ENCODE results near the gene AGAP1. TPM values are rescaled to one million over a fixed set of nuclear protein-coding genes. Genes with fewer than 3 reads are reported as not detected.

Gene AGAP1
- total RNA-seq, 1 experiment from 2014 or later: 56.4 TPM

DNA sequence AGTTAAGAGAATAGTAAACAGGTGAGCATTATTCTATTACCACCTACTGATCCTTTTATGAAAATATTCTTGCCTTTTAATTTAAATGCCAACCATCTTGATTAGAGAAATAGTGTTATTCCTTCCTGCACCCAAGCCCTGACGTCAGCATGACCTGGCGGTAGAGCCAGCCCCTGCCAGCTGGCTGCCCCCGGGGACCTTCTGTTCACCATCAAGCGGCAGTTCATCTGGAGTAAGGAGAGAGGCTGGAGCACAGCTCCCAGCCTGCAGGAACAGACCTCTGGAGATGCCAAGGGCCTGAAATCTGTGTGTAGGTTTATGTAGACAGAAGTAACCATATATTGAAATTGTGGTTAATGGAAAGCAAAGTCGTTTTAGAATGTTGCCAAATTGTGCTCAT is 502.6 kb downstream of the AGAP1 start:
- CTCF ChIA-PET: no interaction called here
- intact Hi-C loops (cut with micrococcal nuclease; ENCODE audit: unreplicated experiment): no loop called here

DNA sequence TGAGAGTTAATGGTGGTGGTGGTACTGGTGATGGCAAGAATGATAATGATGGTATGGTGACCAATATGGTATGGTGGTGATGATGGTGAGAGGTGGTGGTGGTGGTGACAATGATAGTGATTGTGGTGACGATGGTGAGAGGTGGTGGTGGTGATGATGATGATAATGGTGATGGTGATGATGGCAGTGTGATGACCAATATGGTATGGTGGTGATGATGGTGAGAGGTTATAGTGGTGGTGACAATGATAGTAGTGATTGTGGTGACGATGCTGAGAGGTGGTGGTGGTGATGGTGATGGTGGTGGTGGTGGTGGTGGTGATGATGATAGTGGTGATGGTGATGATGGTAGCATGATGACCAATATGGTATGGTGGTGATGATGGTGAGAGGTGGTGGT is 505.2 kb downstream of the AGAP1 start:
- no peak for TF ChIP-seq CTCF (IDR thresholded peaks at IDR 0.05; ENCODE audit: unreplicated experiment)
- CTCF ChIA-PET: no interaction called here
- no TSS peak for BruUV-seq (replicated peaks)
- H3K27ac Mint-ChIP-seq (ENCODE audit: unreplicated experiment): no peak overlapping the region
- no peaks in the 10 kb centered on the region for H3K27me3 Mint-ChIP-seq (ENCODE audit: unreplicated experiment)
- intact Hi-C loops (cut with micrococcal nuclease; ENCODE audit: unreplicated experiment): no loop called here
- H3K9me3 Mint-ChIP-seq (ENCODE audit: low read depth, unreplicated experiment): no peaks in the 10 kb centered on the region
- H3K4me1 Mint-ChIP-seq (ENCODE audit: low read depth, unreplicated experiment): peaks cover 8% of the 10 kb centered on the region
- peaks cover 14% of the 10 kb centered on the region for H3K36me3 Mint-ChIP-seq (ENCODE audit: insufficient read depth, unreplicated experiment)
- no peak for DNase-seq
- no peak overlapping the region for H3K4me3 Mint-ChIP-seq (ENCODE audit: low read depth, unreplicated experiment)

More for the DNA sequence above, 502.6 kb downstream of the AGAP1 start:
- no peaks in the 10 kb centered on the region for H3K9me3 Mint-ChIP-seq (ENCODE audit: low read depth, unreplicated experiment)
- DNase-seq: no peak
- no peak for TF ChIP-seq CTCF (IDR thresholded peaks at IDR 0.05; ENCODE audit: unreplicated experiment)
- H3K4me3 Mint-ChIP-seq (ENCODE audit: low read depth, unreplicated experiment): no peak overlapping the region
- H3K27ac Mint-ChIP-seq (ENCODE audit: unreplicated experiment): no peak overlapping the region
- H3K36me3 Mint-ChIP-seq (ENCODE audit: insufficient read depth, unreplicated experiment): peaks cover 14% of the 10 kb centered on the region
- no TSS peak for BruUV-seq (replicated peaks)
- H3K27me3 Mint-ChIP-seq (ENCODE audit: unreplicated experiment): no peaks in the 10 kb centered on the region
- H3K4me1 Mint-ChIP-seq (ENCODE audit: low read depth, unreplicated experiment): peaks cover 8% of the 10 kb centered on the region

- no peak overlapping the region for H3K4me3 Mint-ChIP-seq (ENCODE audit: low read depth, unreplicated experiment)
- no peaks in the 10 kb centered on the region for H3K9me3 Mint-ChIP-seq (ENCODE audit: low read depth, unreplicated experiment)
- DNase-seq: no peak
- intact Hi-C loops (cut with micrococcal nuclease; ENCODE audit: unreplicated experiment): no loop called here
- TF ChIP-seq CTCF (IDR thresholded peaks at IDR 0.05; ENCODE audit: unreplicated experiment): no peak
- H3K36me3 Mint-ChIP-seq (ENCODE audit: insufficient read depth, unreplicated experiment): peaks cover 13% of the 10 kb centered on the region
- no TSS peak for BruUV-seq (replicated peaks)
- no peak overlapping the region for H3K27ac Mint-ChIP-seq (ENCODE audit: unreplicated experiment)
- no peaks in the 10 kb centered on the region for H3K27me3 Mint-ChIP-seq (ENCODE audit: unreplicated experiment)
- peaks cover 8% of the 10 kb centered on the region for H3K4me1 Mint-ChIP-seq (ENCODE audit: low read depth, unreplicated experiment)
- CTCF ChIA-PET: interaction anchor here (0.5 kb wide), 1 partner anchor 223 kb away, joined by 5 read pairs; no protein-coding TSS in a partner anchor
Observed at GRCh38 chr2:236001166-236001828, 507.5 kb downstream of the AGAP1 start.

DNA sequence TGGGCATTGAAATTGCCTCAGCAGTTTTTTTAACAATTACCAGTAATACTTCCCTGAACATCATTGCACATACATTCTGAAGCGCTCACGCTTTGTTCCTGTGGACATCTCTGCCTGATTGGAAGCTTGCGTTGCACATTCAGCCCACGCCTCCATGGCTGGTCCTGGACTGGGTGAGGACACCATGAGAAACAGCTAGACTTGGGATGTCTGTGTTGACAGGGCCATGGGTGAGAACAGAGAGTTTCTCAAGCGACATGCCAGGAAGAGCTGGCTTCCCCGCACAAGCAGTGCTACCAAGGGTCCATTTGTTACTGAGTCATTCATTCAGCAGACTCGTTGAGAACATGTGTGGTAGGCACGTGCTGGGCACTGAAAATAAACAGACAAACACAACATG is 508.0 kb downstream of the AGAP1 start:
- Mint-ChIP-seq H3K9me3 (ENCODE audit: low read depth, unreplicated experiment) (no peaks in the 10 kb centered on the region), H3K27ac (ENCODE audit: unreplicated experiment) (no peak overlapping the region), H3K27me3 (ENCODE audit: unreplicated experiment) (no peaks in the 10 kb centered on the region), H3K4me1 (ENCODE audit: low read depth, unreplicated experiment) (peaks cover 8% of the 10 kb centered on the region), H3K36me3 (ENCODE audit: insufficient read depth, unreplicated experiment) (peaks cover 10% of the 10 kb centered on the region), H3K4me3 (ENCODE audit: low read depth, unreplicated experiment) (no peak overlapping the region)
- intact Hi-C loops (cut with micrococcal nuclease; ENCODE audit: unreplicated experiment): no loop called here
- no peak for TF ChIP-seq CTCF (IDR thresholded peaks at IDR 0.05; ENCODE audit: unreplicated experiment)
- DNase-seq: no peak
- CTCF ChIA-PET: interaction anchor here (0.5 kb wide), 1 partner anchor 222 kb away, joined by 5 read pairs; no protein-coding TSS in a partner anchor
- BruUV-seq (replicated peaks): no TSS peak

All from Calu3 (cell line).